ENCODE data around the gene EXOC3.
A peak's percentile ranks its signal among the peaks of the same experiment; 100 is the strongest.

The EXOC3 gene

GRCh38 chr5:457195-457961 lies 14.4 kb downstream of the EXOC3 start:
- no peak for DNase-seq (ENCODE audit: low spot score)

DNA sequence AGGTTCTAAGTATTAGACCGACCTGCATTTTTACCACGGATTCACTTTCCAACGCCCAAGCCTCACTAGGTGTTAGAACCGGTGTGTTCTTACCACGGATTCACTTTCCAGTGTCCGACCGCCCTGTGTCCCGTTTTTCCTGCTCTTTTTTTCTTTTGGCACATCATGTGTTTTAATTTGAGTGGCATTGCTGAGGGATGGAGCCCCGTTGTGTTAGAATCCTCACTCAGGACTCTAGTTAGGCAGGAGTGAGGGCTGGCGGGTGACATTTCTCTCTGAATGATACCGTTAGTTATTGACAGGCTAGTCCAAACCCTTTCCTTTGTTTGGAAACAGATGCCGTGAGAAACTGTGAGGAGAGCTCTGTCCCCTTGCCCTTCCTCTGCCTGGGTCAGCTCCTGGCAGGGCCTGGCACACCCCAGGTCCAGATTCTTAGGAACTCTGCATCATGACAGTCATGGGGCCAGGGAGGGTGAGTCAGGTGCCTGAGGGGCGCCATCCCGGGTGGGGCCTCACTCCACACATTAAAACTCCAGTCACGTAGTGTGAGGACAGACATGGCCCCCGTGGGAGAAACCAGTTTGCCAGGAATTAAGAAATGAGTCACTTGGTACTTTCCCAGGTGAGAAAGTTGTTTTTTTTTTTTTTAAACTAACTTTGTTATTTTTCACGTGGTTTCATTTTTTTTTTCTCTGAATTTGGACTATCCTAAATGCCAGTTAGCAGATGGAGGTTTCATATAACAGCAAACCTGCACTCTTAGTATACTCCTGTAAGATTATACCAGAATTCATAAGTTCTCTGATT lies 15.8 kb downstream of the EXOC3 start:
- DNase-seq (ENCODE audit: low spot score): no peak

DNA sequence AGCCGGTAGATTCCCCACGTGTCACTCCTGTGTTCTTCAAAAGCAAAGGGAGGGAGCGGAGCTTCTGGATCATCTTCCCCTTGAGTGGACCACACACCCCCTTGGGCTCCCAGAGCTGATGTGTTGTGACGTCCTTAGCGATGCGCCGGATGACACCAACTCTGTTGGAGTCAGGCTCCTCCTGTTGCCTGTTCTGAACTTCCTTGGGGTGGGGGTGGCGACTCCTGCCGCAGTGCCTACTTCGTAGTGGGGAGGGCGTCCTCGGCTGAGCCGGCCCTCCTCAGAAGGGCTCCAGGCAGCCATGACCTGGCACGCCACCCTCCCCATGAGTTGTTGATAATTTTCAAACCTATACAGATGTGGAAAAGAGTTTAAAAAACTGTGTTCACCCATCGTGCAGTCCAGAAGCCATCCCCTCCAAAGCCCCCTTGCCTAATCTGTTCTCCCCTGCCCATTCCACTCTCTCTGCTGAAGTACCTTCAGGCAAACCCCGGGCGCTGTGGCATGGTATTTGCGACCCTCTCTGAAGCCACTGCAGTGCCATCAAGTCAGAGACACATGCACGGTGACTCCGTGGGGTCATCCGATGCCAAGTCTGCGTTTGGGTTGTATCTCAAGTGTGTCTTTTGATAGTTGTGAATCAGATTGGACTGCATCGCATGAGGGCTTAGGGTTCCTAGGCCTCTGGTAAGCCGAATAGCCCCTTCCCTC lies 16.7 kb downstream of the EXOC3 start:
- DNase-seq (ENCODE audit: low spot score): no peak

- no peak for DNase-seq (ENCODE audit: low spot score)
Measured at GRCh38 chr5:460273-460625, 17.3 kb downstream of the EXOC3 start.

DNA sequence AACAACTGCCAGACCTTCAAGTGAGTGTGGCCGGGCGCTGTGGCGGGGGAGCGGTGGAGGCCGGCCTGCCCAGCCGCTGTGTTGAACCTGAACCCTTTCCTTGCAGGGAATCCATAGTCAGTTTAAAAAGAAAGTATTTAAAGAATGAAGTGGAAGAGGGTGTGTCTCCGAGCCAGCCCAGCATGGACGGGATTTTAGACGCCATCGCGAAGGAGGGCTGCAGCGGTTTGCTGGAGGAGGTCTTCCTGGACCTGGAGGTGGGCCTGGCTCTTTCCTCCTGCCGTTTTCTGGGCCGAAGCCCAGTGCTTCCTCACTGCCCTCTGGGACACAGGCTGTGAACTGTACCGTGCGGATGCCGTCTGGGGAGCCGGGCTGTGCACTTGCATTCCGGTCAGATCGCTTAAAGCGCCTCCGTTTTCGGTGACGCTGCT lies 19.1 kb downstream of the EXOC3 start:
- no peak for DNase-seq (ENCODE audit: low spot score)

DNA sequence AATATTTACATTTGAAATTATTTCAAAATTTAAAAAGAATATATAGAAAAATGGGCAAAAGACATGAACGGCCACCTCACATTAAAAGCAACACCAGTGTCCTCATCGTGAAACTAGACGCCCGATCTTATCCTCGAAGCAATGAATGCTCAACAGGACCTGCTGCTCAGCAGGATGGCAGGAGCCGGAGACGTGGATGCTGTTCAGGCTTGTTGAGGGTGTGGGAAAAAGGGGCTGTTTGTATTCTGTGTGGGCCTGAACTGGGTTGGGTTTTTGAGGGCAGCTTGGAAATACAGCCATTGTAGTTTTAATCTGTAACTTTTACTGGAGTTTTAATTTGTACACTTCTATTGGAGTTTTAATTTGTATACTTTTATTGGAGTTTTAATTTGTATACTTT lies 20.3 kb downstream of the EXOC3 start:
- DNase-seq (ENCODE audit: low spot score): no peak

- DNase-seq (ENCODE audit: low spot score): no peak
Measured at GRCh38 chr5:463952-464351, 21.0 kb downstream of the EXOC3 start.

DNA sequence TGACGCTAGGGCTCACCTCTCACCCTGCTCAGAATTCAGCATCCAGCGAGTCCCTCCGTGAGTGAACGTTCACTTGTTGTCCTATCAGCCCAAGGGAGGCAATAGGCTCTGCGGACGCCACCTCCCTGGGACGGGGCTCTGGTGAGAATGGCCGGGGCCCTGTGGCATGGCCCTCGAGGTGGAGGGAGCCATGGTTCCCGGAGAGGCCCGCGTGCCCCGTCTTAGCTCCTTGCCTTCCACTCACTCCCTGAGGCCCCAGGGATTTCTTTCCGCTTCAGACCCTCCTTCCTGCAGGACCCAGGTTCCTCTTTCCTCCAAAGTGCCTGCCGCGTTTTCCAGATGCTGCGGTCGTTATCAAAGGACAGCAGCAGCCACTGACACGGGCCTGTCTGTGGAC lies 21.5 kb downstream of the EXOC3 start:
- no peak for DNase-seq (ENCODE audit: low spot score)

GRCh38 chr5:464843-465590 lies 22.0 kb downstream of the EXOC3 start:
- no peak for DNase-seq (ENCODE audit: low spot score)

GRCh38 chr5:465591-466403 lies 22.8 kb downstream of the EXOC3 start:
- no peak for DNase-seq (ENCODE audit: low spot score)

DNA sequence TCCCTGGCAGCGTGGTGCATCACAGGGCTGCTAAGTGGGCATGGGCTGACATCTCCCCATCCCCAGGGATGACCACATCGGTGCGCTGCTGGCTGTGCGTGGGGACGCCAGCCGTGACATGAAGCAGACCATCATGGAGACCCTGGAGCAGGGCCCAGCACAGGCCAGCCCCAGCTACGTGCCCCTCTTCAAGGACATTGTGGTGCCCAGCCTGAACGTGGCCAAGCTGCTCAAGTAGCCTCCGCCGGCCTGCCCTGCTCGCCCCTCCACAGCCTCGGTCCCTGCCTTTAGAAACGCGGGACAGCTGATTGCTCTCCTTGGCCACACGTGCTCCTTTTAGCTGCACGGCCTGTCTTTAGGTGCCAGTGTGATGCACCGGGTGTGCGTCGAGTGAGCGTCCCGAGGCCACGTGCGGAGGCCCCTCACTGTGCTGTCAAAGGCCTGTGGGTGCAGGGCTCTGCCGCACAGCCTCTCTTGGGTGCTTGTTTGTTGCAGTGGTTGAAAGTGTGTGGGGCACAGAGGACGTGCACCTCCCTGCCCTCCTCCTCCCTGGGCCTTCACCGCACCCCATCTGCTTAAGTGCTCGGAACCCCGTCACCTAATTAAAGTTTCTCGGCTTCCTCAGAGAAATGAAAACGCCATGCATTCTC lies 23.8 kb downstream of the EXOC3 start:
- no peak for DNase-seq (ENCODE audit: low spot score)

DNA sequence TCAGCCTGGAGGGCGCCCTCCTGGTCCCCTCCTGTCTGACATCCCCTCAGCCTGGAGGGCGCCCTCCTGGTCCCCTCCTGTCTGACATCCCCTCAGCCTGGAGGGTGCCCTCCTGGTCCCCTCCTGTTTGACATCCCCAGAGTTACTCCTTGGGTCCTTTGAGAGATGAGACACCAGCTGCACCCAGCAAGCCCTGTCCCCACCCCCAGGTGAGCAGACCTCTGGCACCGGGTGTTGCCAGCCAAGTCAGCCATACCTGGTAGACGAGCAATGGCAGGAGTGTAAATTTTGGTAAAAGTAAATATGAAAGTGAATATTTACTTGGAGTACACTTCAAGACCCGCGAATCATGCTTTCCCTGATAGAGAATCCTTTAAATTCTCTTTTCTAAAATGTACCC lies 25.4 kb downstream of the EXOC3 start:
- DNase-seq (ENCODE audit: low spot score): no peak

DNA sequence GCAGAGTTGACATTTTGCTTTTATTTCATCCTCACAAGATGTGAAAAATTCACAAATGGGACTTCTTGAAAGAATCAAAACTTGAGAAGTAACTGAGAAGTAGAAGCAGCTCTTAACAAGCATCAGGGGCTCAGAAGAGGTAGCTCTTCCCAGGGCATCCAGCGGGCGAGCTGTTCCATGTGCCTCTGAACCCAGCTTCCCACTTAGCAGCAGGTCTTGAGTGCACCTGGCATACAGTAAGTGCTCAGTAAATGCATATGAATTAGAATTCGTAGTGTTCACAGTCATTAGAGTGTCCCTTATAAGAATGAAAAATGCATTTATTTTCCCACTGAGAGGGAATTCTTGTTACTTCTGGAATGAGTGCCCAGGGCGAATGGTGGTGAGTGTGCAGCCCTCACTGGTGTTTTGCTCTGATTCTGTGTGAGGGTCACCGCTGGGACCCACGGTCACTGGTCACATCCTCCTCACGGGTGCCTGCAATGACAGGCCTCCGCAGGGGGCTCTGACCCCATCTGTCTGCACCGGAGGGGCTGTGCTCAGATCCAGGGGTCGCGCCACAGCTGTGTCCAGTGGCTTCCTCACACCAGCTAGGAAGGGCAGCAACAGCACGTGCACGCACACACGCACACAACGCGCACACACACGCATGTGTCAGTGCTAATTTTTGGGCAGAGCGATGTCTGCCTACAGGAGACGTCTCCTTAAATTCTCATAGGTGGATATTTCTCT lies 26.9 kb downstream of the EXOC3 start:
- no peak for DNase-seq (ENCODE audit: low spot score)

DNA sequence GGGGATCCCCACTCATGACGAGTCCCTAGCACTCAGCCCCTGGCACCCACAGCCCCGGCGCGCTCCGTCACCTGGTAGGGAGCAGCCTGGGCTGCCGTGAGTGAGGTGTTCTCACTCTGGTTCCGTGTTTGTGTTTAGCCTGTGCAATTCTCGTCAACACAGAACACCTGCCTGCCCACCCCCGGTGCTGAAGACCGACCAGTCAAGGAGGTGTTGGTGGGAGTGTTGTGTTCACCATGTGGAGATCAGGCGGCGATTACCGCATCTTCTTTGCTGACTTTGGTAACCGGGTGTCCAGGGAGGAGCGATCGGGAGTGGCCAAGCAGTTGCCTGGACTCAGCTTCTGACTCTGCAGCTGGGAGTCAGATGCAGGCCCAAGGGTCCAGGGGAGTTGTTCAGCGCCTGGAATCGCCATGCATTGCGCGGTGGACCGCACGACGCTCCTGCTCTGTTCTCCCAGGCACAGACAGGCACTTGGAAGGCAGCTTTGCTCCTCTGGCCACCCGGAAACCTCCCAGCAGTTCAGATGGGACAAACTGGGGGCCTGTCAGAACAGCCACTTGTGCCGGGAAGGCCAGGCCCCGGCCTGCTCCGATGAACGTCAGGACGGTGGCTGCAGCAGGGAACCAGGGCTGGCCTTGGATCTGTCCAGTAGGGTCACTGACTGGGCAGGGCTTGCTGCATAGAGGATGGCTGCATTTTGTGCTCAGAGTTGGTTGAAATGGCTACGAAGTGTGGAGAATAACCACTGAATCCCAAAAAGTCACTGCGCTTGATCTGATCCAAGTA lies 28.2 kb downstream of the EXOC3 start:
- no peak for DNase-seq (ENCODE audit: low spot score)

DNA sequence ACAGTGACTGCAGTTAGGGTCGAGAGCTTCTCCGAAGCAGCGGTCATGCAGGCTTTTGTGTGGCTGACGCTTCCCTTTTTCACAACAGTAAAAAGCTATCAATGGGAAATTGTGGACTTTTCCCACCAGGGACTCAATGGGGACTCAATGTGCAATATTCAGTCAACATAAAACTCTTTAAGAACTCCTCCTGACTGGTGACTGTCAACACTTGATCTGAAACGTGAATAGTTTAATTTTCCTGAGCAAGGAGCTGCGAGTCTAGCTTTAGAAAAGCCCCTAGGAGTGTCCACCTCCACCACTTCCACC lies 28.7 kb downstream of the EXOC3 start:
- no peak for DNase-seq (ENCODE audit: low spot score)

DNA sequence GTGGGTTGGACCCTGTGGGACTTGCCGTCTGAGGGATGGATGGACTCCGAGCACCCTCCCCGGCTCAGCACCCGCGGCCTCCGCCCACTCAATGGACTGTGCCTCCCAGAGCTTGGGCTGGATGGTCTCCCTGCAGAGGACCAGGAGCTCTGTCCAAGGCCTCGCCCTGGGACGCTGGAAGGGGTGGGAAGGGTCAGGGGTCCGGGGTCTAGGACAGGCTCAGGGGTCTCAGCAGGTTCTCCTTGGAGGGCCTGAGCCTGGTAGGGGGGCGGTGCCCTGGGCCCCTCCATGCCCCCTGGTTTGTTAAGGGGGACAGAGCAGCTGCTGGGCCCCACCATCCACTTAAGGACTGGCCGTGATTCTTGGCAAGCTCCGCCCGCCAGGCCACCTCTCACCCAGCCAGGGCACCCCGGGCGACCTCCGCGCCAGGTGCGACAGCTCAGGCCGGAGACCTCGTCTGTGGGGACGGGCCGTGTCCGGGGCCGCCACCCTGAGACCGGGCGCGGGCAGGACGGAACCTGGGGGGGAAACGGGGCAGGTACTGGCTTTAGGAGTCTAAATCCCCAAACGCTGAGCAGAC lies 29.2 kb downstream of the EXOC3 start:
- DNase-seq (ENCODE audit: low spot score): no peak

GRCh38 chr5:472656-473550 lies 29.9 kb downstream of the EXOC3 start:
- DNase-seq (ENCODE audit: low spot score): peak; percentile 100

GRCh38 chr5:473551-474192 lies 30.7 kb downstream of the EXOC3 start:
- DNase-seq (ENCODE audit: low spot score): no peak
